GM18502 (cell line): ENCODE measurements around the gene MAP3K5.

ENCODE experiments used
- ATAC-seq: cut with Tn5 transposase; IDR thresholded peaks from one replicate; pipeline ENCODE4 v1.9.1; 2021; ENCODE audit warnings: mild to moderate bottlenecking; ENCODE audit not compliant: unreplicated experiment, poor library complexity

The MAP3K5 gene

DNA sequence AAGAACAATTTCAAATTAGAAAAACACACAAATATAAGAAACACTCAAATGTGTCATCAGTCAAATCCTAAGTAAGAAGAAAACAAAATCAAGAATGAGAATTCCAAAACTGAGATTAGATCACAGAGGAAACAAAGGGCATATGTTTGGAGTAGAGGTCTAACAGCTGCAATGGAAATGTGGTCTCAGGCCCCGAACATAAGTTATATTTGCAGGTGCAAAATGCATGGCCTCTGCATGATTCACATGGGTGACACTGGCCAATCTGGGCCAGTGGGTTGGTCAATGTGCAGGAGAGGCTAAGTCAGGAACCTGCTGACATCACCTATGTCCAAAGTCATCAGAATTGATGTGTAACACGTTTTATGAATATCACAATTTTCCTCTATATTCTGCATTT, 133.6 kb downstream of the MAP3K5 start:
- ATAC-seq: no peak

DNA sequence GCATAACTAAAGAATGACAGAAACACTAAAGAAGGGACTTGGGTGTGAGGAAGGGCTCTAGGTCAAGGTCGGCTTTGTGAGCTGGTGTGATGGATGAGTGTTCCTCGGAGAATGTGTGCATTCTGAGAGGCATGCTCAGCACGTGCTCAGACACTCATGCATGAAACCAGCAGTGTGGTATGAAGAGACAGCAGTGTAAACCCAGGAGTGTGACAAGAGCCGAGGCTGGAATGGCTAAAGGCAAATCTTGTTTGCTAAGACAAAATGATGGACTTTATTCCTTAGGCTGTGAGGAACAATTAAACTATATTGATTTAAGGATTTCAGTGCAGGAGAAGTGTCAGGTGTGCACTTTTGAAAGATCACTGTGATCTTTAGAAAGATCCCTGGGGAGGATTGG, 134.6 kb downstream of the MAP3K5 start:
- no peak for ATAC-seq

GRCh38 chr6:136656121-136656520, 136.2 kb downstream of the MAP3K5 start:
- no peak for ATAC-seq

DNA sequence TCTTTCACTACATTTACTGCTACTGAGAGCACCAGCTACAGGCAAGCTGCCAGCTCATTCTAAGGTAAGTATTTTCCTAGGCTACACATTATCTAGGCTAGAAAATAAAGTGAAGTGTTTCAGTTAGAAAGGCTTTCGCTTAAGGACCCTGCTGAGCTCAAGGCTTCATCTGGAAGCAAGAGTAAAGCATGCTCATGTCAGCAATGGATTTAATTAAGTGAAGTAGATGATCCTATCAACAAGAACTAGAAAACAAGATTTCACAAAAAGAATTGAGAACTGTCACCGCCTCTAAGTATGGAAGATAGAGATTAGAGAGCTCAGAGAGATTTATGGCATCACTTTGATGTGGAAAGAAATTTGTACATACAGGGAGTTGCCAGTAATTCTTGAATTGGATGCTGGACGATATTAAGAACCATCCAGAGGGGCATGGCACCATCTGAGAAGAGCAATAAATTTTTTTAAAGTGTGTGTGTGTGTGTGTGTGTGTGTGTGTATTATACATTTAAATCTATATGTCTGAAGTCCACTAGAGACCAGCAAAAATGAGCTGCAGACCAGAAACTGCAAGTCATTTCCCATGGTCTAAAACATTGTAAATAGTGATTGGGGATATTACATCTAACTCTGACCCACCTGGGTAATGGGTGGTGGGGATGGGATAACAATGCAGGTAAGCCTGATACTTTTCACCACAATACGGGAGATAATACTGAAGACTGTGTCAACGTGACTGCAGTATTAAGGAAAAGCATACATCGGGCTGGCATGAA, 136.8 kb downstream of the MAP3K5 start:
- ATAC-seq: no peak

GRCh38 chr6:136654086-136654485, 138.2 kb downstream of the MAP3K5 start:
- no peak for ATAC-seq

DNA sequence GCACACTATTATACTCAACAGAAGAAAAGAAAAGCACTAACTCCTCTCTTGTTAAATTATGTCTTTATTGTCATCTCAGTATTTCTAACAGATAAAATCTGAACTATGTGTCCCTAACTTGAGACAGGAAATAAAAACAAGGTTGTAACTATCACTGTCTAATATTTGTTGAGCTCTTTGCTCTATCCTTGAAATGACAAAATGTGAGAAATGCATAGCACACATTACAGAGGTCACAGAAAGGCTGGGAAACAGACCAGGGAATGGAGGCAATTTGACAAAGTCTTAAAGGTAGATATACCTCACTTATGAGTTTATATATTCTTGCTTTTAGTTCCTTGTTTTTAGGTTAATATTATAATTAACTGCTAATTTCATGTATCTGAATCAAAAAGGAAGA, 139.6 kb downstream of the MAP3K5 start:
- no peak for ATAC-seq

DNA sequence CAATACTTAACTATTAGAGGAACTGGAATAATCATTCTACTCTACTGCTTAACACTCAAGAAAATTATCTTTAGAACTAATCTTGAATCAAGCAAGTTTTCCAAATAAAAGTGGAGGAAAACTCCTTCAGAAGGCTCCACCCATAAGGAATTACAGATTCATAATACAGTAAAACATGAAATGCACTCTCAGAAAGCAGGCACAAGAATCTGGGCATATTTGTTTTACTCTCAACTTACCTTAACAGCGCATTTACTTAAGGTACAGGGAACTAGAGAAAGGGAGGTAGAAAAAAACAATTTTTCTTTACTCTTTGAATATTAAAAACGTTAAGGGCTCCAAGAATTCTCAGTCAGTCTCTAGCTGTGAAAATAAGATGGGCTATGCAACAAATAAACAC, 140.3 kb downstream of the MAP3K5 start:
- no peak for ATAC-seq

GRCh38 chr6:136647363-136647852, 144.9 kb downstream of the MAP3K5 start:
- peak; percentile 89 for ATAC-seq

- ATAC-seq: no peak
Measured at GRCh38 chr6:136646377-136646776, 145.9 kb downstream of the MAP3K5 start.

GRCh38 chr6:136644597-136644952, 147.7 kb downstream of the MAP3K5 start:
- no peak for ATAC-seq

DNA sequence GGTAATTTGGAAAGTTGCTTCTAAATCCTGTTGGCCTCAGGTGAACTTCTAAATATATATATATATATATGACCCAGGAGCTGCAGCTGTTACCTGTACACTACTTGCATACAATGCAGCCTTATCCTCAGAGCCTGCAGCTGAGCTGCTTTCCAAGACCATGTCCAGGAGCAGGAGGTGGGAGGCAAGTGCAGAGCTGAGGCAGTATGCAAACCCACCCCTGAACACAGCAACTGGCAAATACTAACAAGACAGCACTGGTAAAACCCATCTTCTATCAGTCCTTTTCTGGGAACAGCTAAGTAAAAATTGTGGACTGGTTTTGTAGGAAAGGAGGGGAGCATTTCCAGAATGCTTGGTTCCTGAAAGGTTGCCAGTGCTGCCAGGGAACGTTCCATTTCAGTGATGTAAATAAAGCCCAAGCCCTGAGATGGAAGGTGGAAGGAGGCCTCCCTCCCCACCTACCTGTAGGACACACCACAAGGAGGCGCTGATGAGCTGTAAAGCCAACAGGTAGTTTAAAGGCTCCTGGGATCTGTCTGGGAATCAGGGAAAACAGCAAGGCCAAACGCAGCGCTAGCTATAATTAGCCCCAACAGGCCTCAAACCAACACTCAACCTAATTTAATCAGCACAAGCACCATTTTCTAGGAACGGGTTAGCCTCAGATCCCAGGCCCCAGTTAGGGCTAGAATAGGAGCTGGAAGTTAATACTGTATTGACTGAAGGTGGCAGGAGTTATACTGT, 148.3 kb downstream of the MAP3K5 start:
- ATAC-seq: peak; percentile 57

- ATAC-seq: no peak
Measured at GRCh38 chr6:136641873-136642465, 150.3 kb downstream of the MAP3K5 start.

DNA sequence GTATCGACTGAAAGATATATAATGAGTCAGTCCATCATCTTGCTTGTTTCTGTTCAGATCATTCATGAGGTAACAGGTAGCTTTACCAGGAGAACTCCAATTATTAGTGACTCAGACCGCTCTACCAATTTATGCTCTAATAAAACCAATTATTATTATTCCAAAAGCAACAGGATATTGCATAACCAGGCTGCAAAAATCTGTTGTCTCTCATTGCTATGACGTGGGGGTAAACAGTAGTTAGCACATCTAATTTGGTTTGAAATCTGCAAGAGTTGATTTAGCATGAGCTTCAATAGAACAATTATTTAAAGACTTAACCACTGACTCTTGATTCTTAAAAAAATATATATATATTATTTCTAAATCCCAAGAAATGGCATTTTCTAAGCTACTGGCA, 151.1 kb downstream of the MAP3K5 start:
- no peak for ATAC-seq

GRCh38 chr6:136640132-136640915, 152.0 kb downstream of the MAP3K5 start:
- no peak for ATAC-seq

- ATAC-seq: no peak
Measured at GRCh38 chr6:136639702-136640101, 152.6 kb downstream of the MAP3K5 start.

GRCh38 chr6:136635615-136636014, 156.7 kb downstream of the MAP3K5 start:
- ATAC-seq: no peak

GRCh38 chr6:136633355-136633754, 158.9 kb downstream of the MAP3K5 start:
- ATAC-seq: no peak

GRCh38 chr6:136628996-136629395, 163.3 kb downstream of the MAP3K5 start:
- ATAC-seq: no peak

- no peak for ATAC-seq
Measured at GRCh38 chr6:136627191-136627590, 165.1 kb downstream of the MAP3K5 start.

GRCh38 chr6:136625293-136625692, 167.0 kb downstream of the MAP3K5 start:
- no peak for ATAC-seq

- no peak for ATAC-seq
Measured at GRCh38 chr6:136624347-136624746, 167.9 kb downstream of the MAP3K5 start.
